HFF-Myc (cell line): ENCODE measurements around the gene RNF144B.

Experiments
- DNase-seq: peaks from one replicate; pipeline ENCODE4 v3.0.0-alpha.2; 2011; ENCODE audit warnings: low read depth; ENCODE audit errors: extremely low read depth
- H3K4me3 ChIP-seq: replicated peaks from 2 replicates; pipeline ENCODE4 v1.5.1; 2011; ENCODE audit warnings: low read depth, mild to moderate bottlenecking, control low read depth, low read length
- TF ChIP-seq, protein P1 (sequence below): IDR thresholded peaks from 2 replicates; pipeline ENCODE4 v1.5.1; 2012; ENCODE audit warnings: mild to moderate bottlenecking, low read depth, low read length, control low read depth; ENCODE audit errors: missing control alignments

Gene RNF144B

DNA sequence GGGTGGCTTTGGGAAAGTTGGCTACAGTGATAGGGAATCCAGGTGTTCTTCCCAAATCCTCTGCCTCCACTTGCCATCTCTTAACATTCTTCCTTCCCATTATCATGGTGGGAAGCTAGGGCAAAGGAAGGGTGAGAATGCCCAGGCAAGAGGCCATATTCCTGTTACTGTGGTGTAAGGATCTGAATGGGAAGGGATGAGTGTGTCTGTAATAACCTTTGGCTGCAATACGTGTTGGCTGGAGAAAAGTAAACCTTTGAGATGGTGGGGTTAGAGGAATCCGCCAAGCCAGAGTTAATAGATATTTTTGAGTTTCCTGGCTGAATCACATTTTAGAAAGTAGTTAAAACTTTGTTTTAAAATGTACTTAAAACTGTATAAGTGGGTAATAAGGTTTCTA lies 45.9 kb downstream of the RNF144B start:
- TF ChIP-seq, protein P1, sequence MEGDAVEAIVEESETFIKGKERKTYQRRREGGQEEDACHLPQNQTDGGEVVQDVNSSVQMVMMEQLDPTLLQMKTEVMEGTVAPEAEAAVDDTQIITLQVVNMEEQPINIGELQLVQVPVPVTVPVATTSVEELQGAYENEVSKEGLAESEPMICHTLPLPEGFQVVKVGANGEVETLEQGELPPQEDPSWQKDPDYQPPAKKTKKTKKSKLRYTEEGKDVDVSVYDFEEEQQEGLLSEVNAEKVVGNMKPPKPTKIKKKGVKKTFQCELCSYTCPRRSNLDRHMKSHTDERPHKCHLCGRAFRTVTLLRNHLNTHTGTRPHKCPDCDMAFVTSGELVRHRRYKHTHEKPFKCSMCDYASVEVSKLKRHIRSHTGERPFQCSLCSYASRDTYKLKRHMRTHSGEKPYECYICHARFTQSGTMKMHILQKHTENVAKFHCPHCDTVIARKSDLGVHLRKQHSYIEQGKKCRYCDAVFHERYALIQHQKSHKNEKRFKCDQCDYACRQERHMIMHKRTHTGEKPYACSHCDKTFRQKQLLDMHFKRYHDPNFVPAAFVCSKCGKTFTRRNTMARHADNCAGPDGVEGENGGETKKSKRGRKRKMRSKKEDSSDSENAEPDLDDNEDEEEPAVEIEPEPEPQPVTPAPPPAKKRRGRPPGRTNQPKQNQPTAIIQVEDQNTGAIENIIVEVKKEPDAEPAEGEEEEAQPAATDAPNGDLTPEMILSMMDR: no peak
- no peak for DNase-seq
- H3K4me3 ChIP-seq: no peak overlapping the region

DNA sequence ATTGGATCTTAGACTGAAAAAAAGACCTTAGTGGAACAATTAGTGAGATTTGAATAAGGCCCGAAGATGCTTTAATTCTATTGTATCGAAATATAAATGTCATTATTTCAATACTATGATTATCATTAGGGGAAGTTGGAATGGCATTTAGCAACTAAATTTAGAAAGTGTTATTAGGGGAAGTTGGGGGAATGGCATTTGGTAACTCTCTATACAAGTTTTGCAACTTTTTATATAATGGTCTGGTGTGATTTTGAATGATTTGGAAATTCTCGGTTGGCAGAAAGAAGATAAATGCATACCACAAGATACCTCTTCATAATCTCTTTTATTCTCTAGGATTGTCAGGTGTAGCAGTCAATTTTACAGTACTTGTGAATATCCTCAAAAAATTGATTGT lies 49.2 kb downstream of the RNF144B start:
- no peak for DNase-seq
- no peak overlapping the region for H3K4me3 ChIP-seq
- TF ChIP-seq, protein P1: no peak

DNA sequence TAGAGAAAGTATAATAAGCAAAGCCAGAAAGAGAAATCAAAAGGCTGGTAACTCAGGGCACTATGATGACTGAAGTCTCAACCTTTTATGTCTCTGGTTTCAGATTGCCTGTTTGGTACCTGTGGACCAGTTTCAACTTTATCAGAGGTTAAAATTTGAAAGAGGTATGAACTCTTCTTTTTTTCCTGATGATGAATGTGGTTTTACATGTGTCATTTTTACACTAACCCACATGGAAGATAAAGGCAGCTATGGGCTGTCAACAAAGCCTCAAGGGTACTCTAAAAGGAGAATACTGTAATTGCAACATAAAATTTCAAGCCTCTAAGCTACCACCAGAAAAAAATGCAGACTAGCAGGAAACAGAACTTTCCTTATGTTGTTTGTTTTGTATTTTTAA lies 52.4 kb downstream of the RNF144B start:
- H3K4me3 ChIP-seq: no peak overlapping the region
- TF ChIP-seq, protein P1: no peak
- DNase-seq: no peak

DNA sequence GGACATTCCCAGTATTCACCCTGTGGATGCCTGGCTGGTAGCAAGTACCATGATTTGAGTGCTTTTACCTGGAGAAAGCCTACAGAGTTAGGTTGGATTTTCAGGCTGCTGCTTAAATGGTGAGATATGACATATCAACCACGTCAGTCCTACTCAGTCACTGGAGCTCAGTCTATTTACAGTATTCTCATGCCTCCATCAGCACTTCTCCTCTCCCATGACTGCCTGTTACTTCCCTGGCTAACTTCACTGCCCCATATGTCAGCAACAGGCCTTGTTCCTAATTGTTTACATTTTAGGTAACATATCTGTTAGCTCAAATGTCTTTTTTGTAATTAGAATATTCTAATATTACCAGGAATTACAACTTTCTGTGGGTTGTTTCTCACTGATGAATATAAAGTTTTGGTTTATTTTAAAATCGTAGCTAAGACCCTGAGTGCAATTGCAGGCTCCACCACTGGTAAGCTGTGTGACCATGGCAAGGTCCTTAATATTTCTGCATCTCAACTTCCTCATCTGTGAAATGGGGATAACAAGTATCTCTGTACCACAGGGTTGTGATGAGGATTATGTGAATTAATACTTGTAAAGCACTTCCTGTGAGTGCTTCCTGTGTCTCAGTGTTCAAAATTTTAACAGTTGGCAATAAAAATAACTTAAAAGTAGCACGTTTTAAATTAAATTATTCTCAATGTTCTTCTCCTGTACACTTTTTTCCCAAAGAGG lies 54.3 kb downstream of the RNF144B start:
- H3K4me3 ChIP-seq: no peak overlapping the region
- DNase-seq: no peak
- TF ChIP-seq, protein P1: no peak

DNA sequence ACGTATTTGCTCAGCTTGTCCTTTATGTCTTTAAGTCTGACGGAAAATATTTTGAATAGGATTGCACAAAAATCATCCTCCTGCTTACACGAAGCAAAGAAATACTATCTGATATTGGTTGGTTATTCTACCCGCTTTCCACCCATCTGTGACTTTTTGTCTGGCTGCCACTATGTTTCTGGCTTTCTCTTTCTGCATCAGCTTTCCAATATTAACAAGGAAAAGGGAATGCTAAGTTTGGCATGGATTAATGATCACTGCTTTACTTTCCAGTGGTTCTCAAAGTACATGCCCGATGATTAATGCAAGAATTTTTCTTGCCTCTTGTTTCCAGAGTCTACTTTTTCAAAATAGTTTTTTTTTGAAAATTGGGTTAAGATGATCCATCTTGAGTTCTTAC lies 57.0 kb downstream of the RNF144B start:
- DNase-seq: no peak
- no peak overlapping the region for H3K4me3 ChIP-seq
- TF ChIP-seq, protein P1: no peak

DNA sequence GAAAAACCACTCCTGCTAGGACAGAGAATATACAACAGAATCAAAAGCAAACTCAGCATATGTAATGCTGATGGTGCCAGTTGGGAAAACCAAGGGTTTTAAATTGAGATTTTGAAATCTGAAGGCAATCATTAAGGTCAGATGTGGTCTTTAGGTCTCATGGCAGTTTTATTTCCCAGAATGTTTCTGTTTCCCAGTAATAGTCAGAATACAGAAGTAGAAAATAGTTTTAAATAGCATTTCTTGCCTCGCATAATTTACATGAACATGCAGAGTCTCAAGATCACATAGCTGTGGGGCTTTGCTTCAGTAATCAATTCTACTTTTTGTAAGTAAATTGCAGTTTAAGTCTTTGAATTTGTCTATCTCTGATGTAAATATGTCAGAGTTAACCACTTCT lies 58.1 kb downstream of the RNF144B start:
- DNase-seq: no peak
- TF ChIP-seq, protein P1: no peak
- H3K4me3 ChIP-seq: no peak overlapping the region

DNA sequence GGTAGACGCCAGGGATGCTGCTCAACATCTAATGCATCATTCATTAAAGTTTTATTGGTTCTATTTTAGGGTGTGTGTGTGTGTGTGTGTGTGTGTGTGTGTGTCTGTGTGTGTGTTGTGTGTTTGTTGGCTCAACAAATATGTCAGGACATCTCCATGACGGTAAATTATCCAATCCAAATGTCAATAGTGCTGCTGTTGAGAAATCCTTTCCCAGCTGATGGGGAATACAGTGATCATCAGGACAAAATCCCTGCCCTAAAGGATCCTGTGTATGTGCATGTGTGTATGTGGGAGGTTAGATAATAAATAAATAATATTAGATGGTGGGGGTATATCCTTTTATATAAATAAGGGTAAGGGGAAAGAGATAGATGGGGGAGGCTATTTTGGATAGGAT lies 59.6 kb downstream of the RNF144B start:
- TF ChIP-seq, protein P1: no peak
- no peak for DNase-seq
- H3K4me3 ChIP-seq: no peak overlapping the region
